Lung (tissue), 12 donors: ENCODE results near the gene NSUN7. TPM values are rescaled to one million over a fixed set of nuclear protein-coding genes. Genes with fewer than 3 reads are reported as not detected.

Source experiments
- ATAC-seq: fragments of 200-7000 bp; cut with Tn5 transposase; one replicate; pipeline ENCODE4 v1.9.1; 2020; ENCODE audit warnings: moderate number of reproducible peaks; ENCODE audit not compliant: insufficient read depth, low FRiP score
- DNase-seq, 3 donors: peaks; one replicate each; pipeline ENCODE4 v3.0.0-alpha.2; 2013 to 2017
- H3K27ac ChIP-seq, 2 donors: one replicate each; pipeline ENCODE4 v1.5.1; 2013; ENCODE audit warnings: mild to moderate bottlenecking in 2 of 2, moderate library complexity in 2 of 2, control low read depth in 1 of 2, inconsistent platforms in 1 of 2, low read depth in 1 of 2, low read length in 1 of 2
- H3K27me3 ChIP-seq, 3 donors: one replicate each; pipeline ENCODE4 v1.5.1; 2013; ENCODE audit warnings: low read length in 2 of 3; ENCODE audit not compliant: control insufficient read depth in 3 of 3, insufficient read depth in 3 of 3
- H3K36me3 ChIP-seq, 4 donors: one replicate each; pipeline ENCODE4 v1.5.1; 2013; ENCODE audit warnings: low read length in 4 of 4, mild to moderate bottlenecking in 1 of 4, moderate library complexity in 1 of 4; ENCODE audit not compliant: control insufficient read depth in 4 of 4, insufficient read depth in 4 of 4
- H3K4me1 ChIP-seq, 5 donors: one replicate each; pipeline ENCODE4 v1.5.1; 2013; ENCODE audit warnings: low read length in 5 of 5, mild to moderate bottlenecking in 2 of 5, moderate library complexity in 1 of 5; ENCODE audit not compliant: control insufficient read depth in 5 of 5, insufficient read depth in 5 of 5
- H3K4me3 ChIP-seq: one replicate; pipeline ENCODE4 v1.5.1; 2013; ENCODE audit warnings: mild to moderate bottlenecking, control low read depth, moderate library complexity
- H3K9ac ChIP-seq, 2 donors: one replicate each; pipeline ENCODE4 v1.5.1; 2013; ENCODE audit warnings: low read length in 2 of 2, control low read depth in 1 of 2; ENCODE audit not compliant: insufficient read depth in 1 of 2
- H3K9me3 ChIP-seq, 4 donors: one replicate each; pipeline ENCODE4 v1.5.1; 2013; ENCODE audit warnings: low read length in 3 of 4, mild to moderate bottlenecking in 1 of 4, moderate library complexity in 1 of 4; ENCODE audit not compliant: control insufficient read depth in 4 of 4, insufficient read depth in 3 of 4
- WGBS, 2 donors: extraction: QIAGEN DNeasy Blood & Tissue Kit; methylation state at CpG; one replicate each; pipeline ENCODE4 v1.1.7; 2013; 5-methylcytosine and 5-hydroxymethylcytosine counted together
- polyA plus RNA-seq, 2 donors: library from polyadenylated mRNA; stranded (reverse); fragments of 200-250 nt; gene quantifications; one replicate each; pipeline ENCODE4 v1.2.1, GENCODE V29; 2013
- total RNA-seq, 2 donors: library from RNA; depleted of rRNA in 1 of 2; stranded (reverse); fragments of >200 nt in 1 of 2; gene quantifications; one replicate each; pipeline ENCODE4 v1.2.1, GENCODE V29; 2014 to 2021
- TF ChIP-seq, protein P1 (sequence below): IDR thresholded peaks from 2 replicates; pipeline ENCODE4 v1.5.1; 2012; ENCODE audit warnings: mild to moderate bottlenecking; ENCODE audit errors: control extremely low read depth, extremely low read depth
- donor health status: control.
- donor health status: control.
- donor health status: Bipolar disorder and iron deficiency.
- donor health status: healthy.
- donor health status: DM: yes; HTN: yes; CAD: no.

NSUN7 gene
- total and polyA plus RNA-seq, 4 donors: 6.5 to 20.5 (median 11.2) TPM

DNA sequence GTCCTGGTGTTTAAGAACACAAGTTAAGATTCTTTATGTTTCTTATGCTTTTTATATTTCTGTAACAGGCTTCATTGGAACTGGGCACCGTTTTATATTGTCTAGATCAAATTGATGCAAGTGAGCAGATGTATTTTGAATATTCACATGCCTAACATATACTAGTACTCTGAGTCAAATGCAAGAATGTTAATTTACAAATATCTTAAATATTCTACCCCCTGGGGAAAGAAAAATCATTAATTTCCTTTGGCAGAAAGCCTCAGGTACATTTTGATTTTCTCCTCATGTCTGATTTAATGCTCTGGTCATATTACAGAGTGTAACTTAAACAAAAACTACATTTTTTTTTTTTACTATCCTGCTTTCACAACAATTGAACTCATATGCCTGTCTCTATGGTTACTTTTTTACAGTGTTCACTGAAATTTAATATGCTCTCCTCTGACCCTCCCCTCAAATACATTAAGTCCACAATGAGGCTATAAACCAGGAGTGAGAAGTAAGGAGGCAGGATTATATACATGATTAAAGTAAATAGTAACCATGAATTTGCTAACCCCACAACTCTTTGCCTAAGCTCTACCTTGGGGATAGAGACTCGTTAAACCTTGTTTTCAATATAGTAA is 2.4 kb upstream of the NSUN7 start:
- no peak for ATAC-seq
- no peaks in the 10 kb centered on the region for H3K36me3 ChIP-seq
- DNase-seq: no peak
- no peak overlapping the region for H3K4me3 ChIP-seq
- H3K4me1 ChIP-seq: peaks cover 0 to 11% (median 0%) of the 10 kb centered on the region in 5 donors
- no peak overlapping the region for H3K9ac ChIP-seq
- H3K9me3 ChIP-seq: no peaks in the 10 kb centered on the region
- no peaks in the 10 kb centered on the region for H3K27me3 ChIP-seq
- no peak overlapping the region for H3K27ac ChIP-seq
- TF ChIP-seq, protein P1, sequence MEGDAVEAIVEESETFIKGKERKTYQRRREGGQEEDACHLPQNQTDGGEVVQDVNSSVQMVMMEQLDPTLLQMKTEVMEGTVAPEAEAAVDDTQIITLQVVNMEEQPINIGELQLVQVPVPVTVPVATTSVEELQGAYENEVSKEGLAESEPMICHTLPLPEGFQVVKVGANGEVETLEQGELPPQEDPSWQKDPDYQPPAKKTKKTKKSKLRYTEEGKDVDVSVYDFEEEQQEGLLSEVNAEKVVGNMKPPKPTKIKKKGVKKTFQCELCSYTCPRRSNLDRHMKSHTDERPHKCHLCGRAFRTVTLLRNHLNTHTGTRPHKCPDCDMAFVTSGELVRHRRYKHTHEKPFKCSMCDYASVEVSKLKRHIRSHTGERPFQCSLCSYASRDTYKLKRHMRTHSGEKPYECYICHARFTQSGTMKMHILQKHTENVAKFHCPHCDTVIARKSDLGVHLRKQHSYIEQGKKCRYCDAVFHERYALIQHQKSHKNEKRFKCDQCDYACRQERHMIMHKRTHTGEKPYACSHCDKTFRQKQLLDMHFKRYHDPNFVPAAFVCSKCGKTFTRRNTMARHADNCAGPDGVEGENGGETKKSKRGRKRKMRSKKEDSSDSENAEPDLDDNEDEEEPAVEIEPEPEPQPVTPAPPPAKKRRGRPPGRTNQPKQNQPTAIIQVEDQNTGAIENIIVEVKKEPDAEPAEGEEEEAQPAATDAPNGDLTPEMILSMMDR: no peak
- 78 to 92% methylated on average over 2 of the region's 2 CpGs for WGBS, 2 donors

GRCh38 chr4:40750461-40751258 is 905 bp downstream of the NSUN7 start:
- Histone ChIP-seq H3K4me1 (peaks cover 0 to 11% (median 0%) of the 10 kb centered on the region in 5 donors), H3K27ac (peak overlapping the region in 1 of 2 donors; percentile 29), H3K9me3 (no peaks in the 10 kb centered on the region), H3K9ac (peak overlapping the region; percentile 74 to 86), H3K4me3 (no peak overlapping the region), H3K27me3 (no peaks in the 10 kb centered on the region), H3K36me3 (no peaks in the 10 kb centered on the region)
- peak; percentile 32 to 58 (median 44) for DNase-seq
- TF ChIP-seq, protein P1: no peak
- peak; percentile 20 for ATAC-seq
- 16 to 22% methylated on average over 30 of the region's 30 CpGs for WGBS, 2 donors

- H3K4me1 ChIP-seq: peaks cover 0 to 4% (median 0%) of the 10 kb centered on the region in 5 donors
- H3K9ac ChIP-seq: no peak overlapping the region
- no peaks in the 10 kb centered on the region for H3K36me3 ChIP-seq
- no peak overlapping the region for H3K27ac ChIP-seq
- 95 to 98% methylated on average over 4 of the region's 4 CpGs for WGBS, 2 donors
- TF ChIP-seq, protein P1: no peak
- H3K4me3 ChIP-seq: no peak overlapping the region
- no peaks in the 10 kb centered on the region for H3K9me3 ChIP-seq
- ATAC-seq (no peak), DNase-seq (no peak)
- no peaks in the 10 kb centered on the region for H3K27me3 ChIP-seq
These were observed 5.9 kb downstream of the NSUN7 start for GRCh38 chr4:40755616-40756015.
